Naive thymus-derived CD4-positive, alpha-beta T cell (primary cell): ENCODE measurements around the gene CISTR. TPM values are rescaled to one million over a fixed set of nuclear protein-coding genes. Genes with fewer than 3 reads are reported as not detected.

Experiments
- ATAC-seq: fragments of 150-1000 bp; cut with Tn5 transposase; 2 replicates; pipeline ENCODE4 v1.10.0; 2021; ENCODE audit warnings: mild to moderate bottlenecking, moderate library complexity
- CTCF ChIA-PET: fragments of 350-600 bp; sonication (Branson Sonifier 250); formaldehyde crosslinking; loops from one replicate; lab custom pipeline; 2021; ENCODE audit warnings: antibody characterized with exemption; lab: Charles Lee
- POLR2A ChIA-PET: fragments of 350-600 bp; sonication (Branson Sonifier 250); formaldehyde crosslinking; loops from one replicate; lab custom pipeline; 2021; ENCODE audit warnings: antibody characterized with exemption, inconsistent platforms; lab: Charles Lee
- DNase-seq, 9 donors: peaks; one replicate each; pipeline versions ENCODE4 v3.0.0 to v3.0.0-alpha.2; 2020 to 2022; ENCODE audit warnings: mixed read lengths in 1 of 9
- H3K27ac ChIP-seq: one replicate; pipeline ENCODE4 v1.7.0; 2013; ENCODE audit warnings: mild to moderate bottlenecking, low read depth, low read length, moderate library complexity
- H3K27me3 ChIP-seq, 2 donors: one replicate each; pipeline ENCODE4 v1.7.0; 2013; ENCODE audit warnings: low read length in 2 of 2, mild to moderate bottlenecking in 2 of 2, moderate library complexity in 2 of 2; ENCODE audit not compliant: control insufficient read depth in 2 of 2, insufficient read depth in 2 of 2
- H3K36me3 ChIP-seq, 3 experiments: 1 replicate in 2 of 3; 2 replicates in 1 of 3; pipeline ENCODE4 v1.7.0; 2013; ENCODE audit warnings: low read length in 3 of 3, mild to moderate bottlenecking in 3 of 3, moderate library complexity in 1 of 3; ENCODE audit not compliant: insufficient read depth in 3 of 3, control insufficient read depth in 2 of 3
- H3K4me1 ChIP-seq, 2 donors: one replicate each; pipeline ENCODE4 v1.7.0; 2013; ENCODE audit warnings: low read length in 2 of 2, mild to moderate bottlenecking in 2 of 2, moderate library complexity in 1 of 2; ENCODE audit not compliant: control insufficient read depth in 2 of 2, insufficient read depth in 2 of 2
- H3K4me3 ChIP-seq: 2 replicates; pipeline ENCODE4 v1.7.0; 2013; ENCODE audit warnings: mild to moderate bottlenecking, low read length
- H3K9me3 ChIP-seq, 3 experiments: 1 replicate in 2 of 3; 2 replicates in 1 of 3; pipeline ENCODE4 v1.7.0; 2013; ENCODE audit warnings: low read length in 3 of 3; ENCODE audit not compliant: control insufficient read depth in 2 of 3
- H3K27ac Mint-ChIP-seq, 9 donors: one replicate each; pipeline ENCODE4 v1.8.0; 2020 to 2022; ENCODE audit warnings: mixed read lengths in 9 of 9, mild to moderate bottlenecking in 8 of 9, moderate library complexity in 5 of 9, inconsistent platforms in 2 of 9
- H3K27me3 Mint-ChIP-seq, 5 donors: one replicate each; pipeline ENCODE4 v1.8.0; 2021 to 2022; ENCODE audit warnings: mixed read lengths in 5 of 5, mild to moderate bottlenecking in 1 of 5
- H3K36me3 Mint-ChIP-seq, 5 donors: one replicate each; pipeline ENCODE4 v1.8.0; 2020 to 2022; ENCODE audit warnings: mixed read lengths in 5 of 5, mild to moderate bottlenecking in 3 of 5, inconsistent platforms in 1 of 5
- H3K4me1 Mint-ChIP-seq, 7 donors: one replicate each; pipeline ENCODE4 v1.8.0; 2020 to 2022; ENCODE audit warnings: mixed read lengths in 7 of 7, mild to moderate bottlenecking in 3 of 7, inconsistent platforms in 1 of 7
- H3K4me3 Mint-ChIP-seq, 10 donors: one replicate each; pipeline ENCODE4 v1.8.0; 2020 to 2022; ENCODE audit warnings: mild to moderate bottlenecking in 10 of 10, mixed read lengths in 10 of 10, moderate library complexity in 6 of 10, inconsistent platforms in 2 of 10
- H3K9me3 Mint-ChIP-seq, 11 donors: one replicate each; pipeline ENCODE4 v1.8.0; 2020 to 2022; ENCODE audit warnings: mixed read lengths in 11 of 11, mild to moderate bottlenecking in 4 of 11, inconsistent platforms in 1 of 11, moderate library complexity in 1 of 11
- intact Hi-C, 2 donors: fragments of 100-400 bp; cut with micrococcal nuclease; formaldehyde crosslinking; loops; one replicate each; pipeline ENCODE4 v1.15.1; 2023
- polyA plus RNA-seq, 2 donors: library from polyadenylated mRNA; unstranded; fragments of 300-500 nt; fragmentation: Illumina TruSeq; gene quantifications; one replicate each; pipeline ENCODE4 v1.2.3, GENCODE V29; 2021
- total RNA-seq, 6 experiments: library from RNA in 5 of 6; stranded (reverse) in 5 of 6; gene quantifications; 1 replicate in 5 of 6; 2 replicates in 1 of 6; pipeline ENCODE4 v1.2.3 and lab custom pipeline; 2021 to 2026

CISTR gene
- total and polyA plus RNA-seq, 7 experiments from 2014 or later: not detected

DNA sequence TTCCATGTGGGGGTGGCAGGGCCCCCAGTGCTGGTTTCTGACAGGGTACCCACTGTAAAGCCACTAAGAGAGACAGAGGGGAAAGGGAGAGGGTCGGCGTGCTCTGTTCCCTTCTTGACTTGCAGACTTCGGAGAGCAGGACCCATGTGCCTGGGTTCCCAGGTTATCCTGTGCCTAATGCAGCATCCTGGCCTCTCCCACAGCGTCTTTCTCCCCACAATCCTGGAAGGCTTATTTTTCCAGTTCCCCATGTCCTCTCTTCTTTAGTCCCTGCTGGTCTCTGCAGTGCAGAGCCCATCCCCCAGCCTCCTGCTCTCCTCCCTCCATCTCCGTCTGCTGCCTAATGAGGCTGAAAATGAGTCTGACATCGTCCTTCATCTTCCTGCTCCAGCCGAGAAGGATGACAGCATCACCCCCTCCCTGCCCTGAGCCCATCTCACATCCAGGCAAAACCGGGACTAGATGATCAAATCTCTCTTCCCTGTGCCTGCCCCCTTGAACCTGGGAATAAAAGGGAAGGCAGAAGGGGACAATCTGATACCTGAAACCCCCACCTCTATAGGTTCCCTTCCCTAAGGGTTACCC lies 39.6 kb downstream of the CISTR start:
- DNase-seq (no peak), ATAC-seq (no peak)
- H3K27ac ChIP-seq: no peak overlapping the region
- peaks cover 0 to 20% (median 0%) of the 10 kb centered on the region in 5 donors for H3K27me3 Mint-ChIP-seq
- H3K27ac Mint-ChIP-seq: peak overlapping the region in 2 of 9 donors; percentile 17 to 71
- intact Hi-C loops: no loop called here
- peaks cover 0 to 1% (median 0%) of the 10 kb centered on the region in 11 donors for H3K9me3 Mint-ChIP-seq
- CTCF ChIA-PET: no interaction called here
- H3K4me3 ChIP-seq: no peak overlapping the region
- no peaks in the 10 kb centered on the region for H3K9me3 ChIP-seq
- H3K4me1 ChIP-seq: no peaks in the 10 kb centered on the region
- no peak overlapping the region for H3K4me3 Mint-ChIP-seq
- peaks cover 5 to 36% (median 20%) of the 10 kb centered on the region in 5 donors for H3K36me3 Mint-ChIP-seq
- H3K27me3 ChIP-seq: no peaks in the 10 kb centered on the region
- peaks cover 0 to 2% (median 0%) of the 10 kb centered on the region in 7 donors for H3K4me1 Mint-ChIP-seq
- peaks cover 0 to 59% (median 4%) of the 10 kb centered on the region in 3 experiments for H3K36me3 ChIP-seq
- POLR2A ChIA-PET: no interaction called here

DNA sequence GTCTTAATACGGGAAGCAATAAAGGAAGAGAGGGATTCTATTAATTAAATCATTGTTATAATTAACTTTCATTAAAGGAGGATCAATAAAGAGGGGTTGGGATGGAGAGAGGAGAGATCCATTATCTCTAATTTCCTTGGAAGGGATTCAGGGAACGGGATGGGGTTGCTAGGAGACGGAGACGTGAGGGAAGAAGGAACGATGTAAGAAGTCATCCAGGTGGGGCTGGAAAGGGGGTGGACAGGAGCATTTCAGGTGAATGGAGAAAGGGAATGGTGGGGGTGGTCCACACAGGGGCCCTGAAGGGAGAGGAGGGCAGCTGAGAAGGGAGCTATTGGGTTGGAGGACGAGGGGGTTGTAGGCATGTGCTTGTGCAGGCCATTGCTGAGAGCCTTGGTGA lies 41.7 kb downstream of the CISTR start:
- no peak overlapping the region for H3K27ac ChIP-seq
- no peaks in the 10 kb centered on the region for H3K4me1 ChIP-seq
- ATAC-seq (no peak), DNase-seq (no peak)
- H3K36me3 ChIP-seq: peaks cover 0 to 39% (median 0%) of the 10 kb centered on the region in 3 experiments
- POLR2A ChIA-PET: interaction anchor here (1.0 to 1.6 kb wide), 2 partner anchors 16 to 17 kb away, joined by 4 read pairs; partner anchors contain the start of gene CALCOCO1
- Mint-ChIP-seq H3K36me3 (peaks cover 0 to 20% (median 10%) of the 10 kb centered on the region in 5 donors), H3K27me3 (peaks cover 8 to 34% (median 10%) of the 10 kb centered on the region in 5 donors), H3K27ac (no peak overlapping the region), H3K9me3 (peaks cover 0 to 1% (median 0%) of the 10 kb centered on the region in 11 donors), H3K4me1 (peaks cover 0 to 2% (median 0%) of the 10 kb centered on the region in 7 donors), H3K4me3 (no peak overlapping the region)
- H3K4me3 ChIP-seq: no peak overlapping the region
- H3K9me3 ChIP-seq: no peaks in the 10 kb centered on the region
- intact Hi-C loops: loop anchor here in 1 of 2 donors (2.0 kb wide), 1 partner anchor 17 kb away; the partner anchor contains the start of gene CALCOCO1
- CTCF ChIA-PET: interaction anchor here (0.8 to 3.2 kb wide), 2 partner anchors 36 to 37 kb away, joined by 4 to 20 read pairs; no protein-coding TSS in a partner anchor
- no peaks in the 10 kb centered on the region for H3K27me3 ChIP-seq

DNA sequence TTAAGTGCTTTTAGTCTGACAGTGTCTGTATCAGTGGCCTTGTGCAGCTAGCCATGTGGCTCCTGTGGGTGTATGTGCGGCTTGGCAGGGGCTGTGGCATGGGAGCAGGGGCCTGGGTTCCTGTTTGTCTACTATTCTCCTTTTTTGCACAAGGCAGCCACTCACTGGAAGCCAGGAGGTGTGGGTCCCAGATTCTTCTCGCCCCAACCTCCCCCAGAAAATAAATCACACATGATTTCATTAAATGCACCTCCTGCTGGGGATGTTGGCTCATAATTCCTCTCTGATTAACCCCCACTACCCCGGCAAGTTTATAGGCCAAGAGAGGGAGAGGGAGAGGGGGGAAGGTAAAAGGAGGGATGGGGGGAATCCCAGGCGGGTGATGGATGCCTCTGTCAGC lies 42.1 kb downstream of the CISTR start:
- H3K27me3 Mint-ChIP-seq: peaks cover 8 to 36% (median 12%) of the 10 kb centered on the region in 5 donors
- Histone ChIP-seq H3K36me3 (peaks cover 0 to 35% (median 0%) of the 10 kb centered on the region in 3 experiments), H3K4me3 (no peak overlapping the region), H3K9me3 (no peaks in the 10 kb centered on the region), H3K4me1 (no peaks in the 10 kb centered on the region), H3K27me3 (peaks cover 0 to under 1% of the 10 kb centered on the region in 2 donors), H3K27ac (no peak overlapping the region)
- no peak overlapping the region for H3K27ac Mint-ChIP-seq
- no peak overlapping the region for H3K4me3 Mint-ChIP-seq
- no peak for DNase-seq
- H3K36me3 Mint-ChIP-seq: peaks cover 0 to 16% (median 10%) of the 10 kb centered on the region in 5 donors
- CTCF ChIA-PET: interaction anchor here (1.2 to 3.2 kb wide), 3 partner anchors 29 to 37 kb away, joined by 5 to 20 read pairs (median 9); no protein-coding TSS in a partner anchor
- peaks cover 0 to 2% (median 0%) of the 10 kb centered on the region in 7 donors for H3K4me1 Mint-ChIP-seq
- no peak for ATAC-seq
- POLR2A ChIA-PET: interaction anchor here (1.0 to 1.6 kb wide), 2 partner anchors 16 to 18 kb away, joined by 4 read pairs; partner anchors contain the start of gene CALCOCO1
- intact Hi-C loops: loop anchor here in 1 of 2 donors (2.0 kb wide), 1 partner anchor 17 kb away; the partner anchor contains the start of gene CALCOCO1
- peaks cover 0 to 1% (median 0%) of the 10 kb centered on the region in 11 donors for H3K9me3 Mint-ChIP-seq

DNA sequence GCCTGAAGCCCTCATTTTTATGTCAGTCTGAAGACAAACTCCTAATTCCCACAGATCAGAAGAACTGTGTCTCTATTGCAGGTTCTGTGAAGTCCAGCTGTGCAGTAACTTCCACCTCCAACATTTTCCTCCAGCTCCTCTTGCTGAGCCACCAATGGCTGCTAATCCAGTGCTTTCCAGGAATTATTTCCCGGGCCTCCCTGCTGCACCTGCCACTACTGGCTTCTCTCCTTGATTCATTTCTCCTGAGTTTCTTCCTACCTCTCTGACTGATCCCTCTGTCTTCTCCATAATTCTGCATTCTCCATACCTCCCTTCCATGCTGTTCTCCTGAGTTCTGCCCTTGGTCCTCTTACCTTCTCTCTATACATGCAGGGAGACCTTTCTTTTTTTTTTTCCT lies 45.7 kb downstream of the CISTR start:
- Histone ChIP-seq H3K36me3 (no peaks in the 10 kb centered on the region), H3K4me3 (no peak overlapping the region), H3K4me1 (no peaks in the 10 kb centered on the region), H3K9me3 (no peaks in the 10 kb centered on the region), H3K27me3 (peaks cover 7 to 9% of the 10 kb centered on the region in 2 donors), H3K27ac (no peak overlapping the region)
- Mint-ChIP-seq H3K4me3 (no peak overlapping the region), H3K27ac (no peak overlapping the region), H3K9me3 (peaks cover 0 to 1% (median 0%) of the 10 kb centered on the region in 11 donors), H3K36me3 (no peaks in the 10 kb centered on the region), H3K4me1 (peaks cover 0 to 4% (median 2%) of the 10 kb centered on the region in 7 donors), H3K27me3 (peaks cover 35 to 71% (median 43%) of the 10 kb centered on the region in 5 donors)
- ChIA-PET CTCF (interaction anchor here (5.1 kb wide), 1 partner anchor 39 kb away, joined by 132 read pairs; no protein-coding TSS in a partner anchor), POLR2A (no interaction called here)
- intact Hi-C loops: no loop called here
- ATAC-seq (no peak), DNase-seq (no peak)

DNA sequence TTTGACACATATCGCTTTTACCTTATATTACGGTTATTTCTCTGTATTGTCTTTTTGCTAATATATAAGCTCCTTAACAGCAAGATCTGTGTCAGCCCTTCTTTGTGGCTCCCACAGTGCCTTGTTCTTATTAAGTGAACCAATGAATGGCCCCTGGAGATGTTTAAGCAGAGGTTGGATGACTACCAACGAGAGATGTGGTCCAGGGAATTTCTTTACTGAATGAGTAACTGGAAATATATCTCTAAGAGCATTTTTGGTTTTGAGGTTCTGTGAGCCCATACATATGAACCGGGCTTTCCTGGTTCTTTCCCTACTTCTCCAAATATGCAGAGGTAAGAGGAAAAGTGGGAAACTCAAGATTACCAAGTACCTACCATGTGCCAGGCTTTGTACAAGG lies 48.0 kb downstream of the CISTR start:
- Mint-ChIP-seq H3K27ac (no peak overlapping the region), H3K4me3 (no peak overlapping the region), H3K9me3 (peaks cover 0 to 1% (median 0%) of the 10 kb centered on the region in 11 donors), H3K27me3 (peaks cover 56 to 83% (median 65%) of the 10 kb centered on the region in 5 donors), H3K36me3 (no peaks in the 10 kb centered on the region), H3K4me1 (peaks cover 0 to 4% (median 0%) of the 10 kb centered on the region in 7 donors)
- POLR2A ChIA-PET: interaction anchor here (0.6 to 0.7 kb wide), 2 partner anchors 11 to 22 kb away, joined by 3 to 4 read pairs; no protein-coding TSS in a partner anchor
- ATAC-seq (no peak), DNase-seq (no peak)
- CTCF ChIA-PET: interaction anchor here (1.2 to 5.1 kb wide), 2 partner anchors 31 to 41 kb away, joined by 4 to 132 read pairs; no protein-coding TSS in a partner anchor
- intact Hi-C loops: loop anchor here in 1 of 2 donors (5.0 kb wide), 1 partner anchor 504 kb away; no protein-coding TSS in a partner anchor
- Histone ChIP-seq H3K36me3 (no peaks in the 10 kb centered on the region), H3K4me3 (no peak overlapping the region), H3K4me1 (no peaks in the 10 kb centered on the region), H3K27ac (no peak overlapping the region), H3K27me3 (peaks cover 7 to 9% of the 10 kb centered on the region in 2 donors), H3K9me3 (no peaks in the 10 kb centered on the region)

DNA sequence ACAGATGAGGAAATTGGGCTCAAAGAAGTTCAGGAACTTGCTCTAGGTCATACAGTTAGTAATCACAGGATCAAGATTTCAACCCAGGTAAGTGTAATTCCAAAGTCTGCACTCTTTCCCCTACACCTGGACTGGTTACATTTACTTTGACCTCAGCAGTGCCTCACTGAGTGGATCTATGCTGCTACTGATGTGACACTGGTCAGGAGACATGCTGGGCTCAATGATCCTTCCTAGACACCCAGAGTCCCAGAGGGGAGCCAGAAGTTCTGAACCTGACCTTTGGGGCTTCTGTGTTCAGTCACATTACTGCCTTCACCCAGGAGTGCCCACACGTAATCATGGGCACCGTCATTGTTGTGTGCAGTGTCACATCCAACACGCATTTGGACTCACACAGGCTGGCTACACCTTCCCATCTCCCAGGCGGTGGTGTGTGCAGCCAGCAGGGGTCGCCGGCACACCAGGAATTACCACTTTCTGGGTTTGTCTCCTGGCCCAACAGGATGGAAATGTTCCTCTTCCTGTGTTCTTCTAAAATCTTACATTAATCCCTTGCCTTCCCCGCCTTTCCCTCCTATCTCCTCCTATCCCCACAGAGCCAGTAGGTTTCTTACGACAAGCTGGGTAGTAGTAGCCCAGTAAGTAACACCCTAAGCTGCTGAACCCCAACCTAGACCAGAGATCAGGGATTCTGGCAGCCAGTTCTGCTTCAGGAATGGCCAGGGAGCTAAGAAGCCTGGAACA lies 50.1 kb downstream of the CISTR start:
- intact Hi-C loops: loop anchor here (1.0 to 5.0 kb wide), 3 partner anchors 42 to 506 kb away; no protein-coding TSS in a partner anchor
- no peaks in the 10 kb centered on the region for H3K9me3 ChIP-seq
- no peaks in the 10 kb centered on the region for H3K36me3 ChIP-seq
- Mint-ChIP-seq H3K27me3 (peaks cover 76 to 90% (median 82%) of the 10 kb centered on the region in 5 donors), H3K9me3 (no peaks in the 10 kb centered on the region), H3K4me1 (peaks cover 5 to 10% (median 7%) of the 10 kb centered on the region in 7 donors), H3K4me3 (no peak overlapping the region), H3K27ac (no peak overlapping the region), H3K36me3 (peaks cover 0 to 3% (median 0%) of the 10 kb centered on the region in 5 donors)
- no peak overlapping the region for H3K4me3 ChIP-seq
- DNase-seq (peak; percentile 48 to 74 (median 70)), ATAC-seq (peak; percentile 92)
- ChIA-PET POLR2A (interaction anchor here (0.6 to 1.2 kb wide), 4 partner anchors 42 to 50 kb away, joined by 3 to 8 read pairs (median 4); partner anchors contain the start of gene CISTR), CTCF (interaction anchor here (0.6 to 5.1 kb wide), 14 partner anchors 9 to 508 kb away, joined by 3 to 132 read pairs (median 4); no protein-coding TSS in a partner anchor)
- peaks cover 0 to 4% of the 10 kb centered on the region in 2 donors for H3K4me1 ChIP-seq
- H3K27ac ChIP-seq: no peak overlapping the region
- H3K27me3 ChIP-seq: peaks cover 11 to 12% of the 10 kb centered on the region in 2 donors
